WERI-Rb-1 (cell line): ENCODE results near the gene RREB1.
"Not testable (repeated sequence)": the region's sequence is repeated elsewhere in the genome, so short reads cannot be mapped to it uniquely, and the experiment has no call there.

Experiments used
- DNase-seq: peaks from one replicate; pipeline ENCODE4 v3.0.0-alpha.2; 2020
- H3K27ac ChIP-seq: fragments of 250-450 bp; sonication (Bioruptor Pico); 2 replicates; pipeline ENCODE4 v1.5.1; 2020; ENCODE audit warnings: mild to moderate bottlenecking, moderate library complexity
- H3K27me3 ChIP-seq: fragments of 250-450 bp; sonication (Bioruptor Pico); 2 replicates; pipeline ENCODE4 v1.5.1; 2021; ENCODE audit warnings: mild to moderate bottlenecking, low read depth, moderate library complexity; ENCODE audit not compliant: insufficient read depth, severe bottlenecking
- H3K36me3 ChIP-seq: fragments of 250-450 bp; sonication (Bioruptor Pico); 2 replicates; pipeline ENCODE4 v1.5.1; 2020; ENCODE audit warnings: mild to moderate bottlenecking, moderate library complexity
- H3K4me3 ChIP-seq: 2 replicates; pipeline ENCODE4 v1.5.1; 2011; ENCODE audit warnings: low read depth, mild to moderate bottlenecking, control low read depth, low read length
- H3K9me3 ChIP-seq: fragments of 250-450 bp; sonication (Bioruptor Pico); 2 replicates; pipeline ENCODE4 v1.5.1; 2021; ENCODE audit warnings: mild to moderate bottlenecking, moderate library complexity; ENCODE audit not compliant: severe bottlenecking
- CTCF ChIP-seq: IDR thresholded peaks from 2 replicates; pipeline ENCODE4 v1.5.1; 2011; ENCODE audit warnings: low read depth, mild to moderate bottlenecking, control low read depth, inconsistent platforms, low read length

RREB1 gene

GRCh38 chr6:7258231-7258763, 150.5 kb downstream of the RREB1 start:
- H3K36me3 ChIP-seq, result no peaks in the 10 kb centered on the region

GRCh38 chr6:7260291-7261031, 152.7 kb downstream of the RREB1 start:
- Histone ChIP-seq H3K4me3 (peak overlapping the region; percentile 52), H3K27me3 (no peaks in the 10 kb centered on the region), H3K27ac (peak overlapping the region; percentile 87), H3K9me3 (peaks cover 15% of the 10 kb centered on the region), H3K36me3 (no peaks in the 10 kb centered on the region)
- TF ChIP-seq CTCF, result no peak
- DNase-seq, result peak; percentile 40

More at GRCh38 chr6:7258231-7258763, 150.5 kb downstream of the RREB1 start:
- DNase-seq, result peak; percentile 8
- Histone ChIP-seq H3K27me3 (no peaks in the 10 kb centered on the region), H3K4me3 (no peak overlapping the region), H3K9me3 (peaks cover 15% of the 10 kb centered on the region), H3K27ac (no peak overlapping the region)
- no peak for TF ChIP-seq CTCF

DNA sequence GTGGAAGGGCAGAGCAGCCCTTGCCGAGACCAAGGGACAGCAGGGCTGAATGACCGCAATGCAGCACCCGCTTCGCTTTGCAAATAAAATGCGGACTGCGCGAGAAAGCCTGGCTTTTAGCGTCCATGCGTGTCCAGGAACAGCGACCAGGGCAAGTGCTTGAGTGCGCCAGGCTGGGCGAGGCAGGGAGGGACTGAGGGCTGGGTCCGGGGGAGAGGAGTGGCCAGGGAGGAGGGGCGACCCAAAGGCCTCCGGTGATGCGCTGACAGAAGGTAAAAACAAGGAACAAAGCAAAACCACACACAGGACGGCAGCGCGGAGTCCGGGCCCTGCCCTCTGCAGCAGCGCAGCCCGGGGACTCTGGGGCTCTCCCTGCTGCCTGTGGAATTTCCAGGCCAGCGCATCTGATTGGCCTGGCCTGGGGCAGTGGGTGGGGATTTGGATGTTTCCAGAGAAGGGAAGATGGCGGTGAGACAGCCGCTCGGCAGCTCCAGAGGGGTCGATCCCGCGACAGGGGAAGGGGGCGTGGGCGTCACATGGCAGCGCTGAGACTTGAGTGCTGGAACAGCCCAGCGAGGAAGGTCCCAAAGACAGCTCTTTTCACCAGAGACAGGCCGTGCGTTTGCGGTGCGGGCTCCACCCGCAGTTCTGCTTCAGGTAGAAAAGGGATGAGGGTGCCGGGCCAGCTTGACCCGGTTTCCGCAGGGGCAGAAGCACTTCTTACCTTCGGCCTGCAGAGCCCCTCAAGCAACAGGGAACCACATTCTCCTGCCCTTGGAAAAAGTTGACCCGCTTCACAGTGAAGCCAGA, 153.5 kb downstream of the RREB1 start:
- Histone ChIP-seq H3K36me3 (no peaks in the 10 kb centered on the region), H3K27ac (peak overlapping the region; percentile 87), H3K9me3 (peaks cover 12% of the 10 kb centered on the region), H3K27me3 (no peaks in the 10 kb centered on the region), H3K4me3 (peak overlapping the region; percentile 52)
- 0 out of 2 replicates have a peak, but pooled peaks have one; percentile 11 for TF ChIP-seq CTCF
- DNase-seq, result peak; percentile 96

- TF ChIP-seq CTCF, result no peak
- peak; percentile 100 for DNase-seq
- peak overlapping the region; percentile 52 for H3K4me3 ChIP-seq
- peaks cover 5% of the 10 kb centered on the region for H3K9me3 ChIP-seq
- no peaks in the 10 kb centered on the region for H3K27me3 ChIP-seq
- H3K36me3 ChIP-seq, result no peaks in the 10 kb centered on the region
- peak overlapping the region; percentile 87 for H3K27ac ChIP-seq
These were observed 154.2 kb downstream of the RREB1 start for GRCh38 chr6:7261852-7262461.

- Histone ChIP-seq H3K9me3 (peaks cover 5% of the 10 kb centered on the region), H3K27me3 (no peaks in the 10 kb centered on the region), H3K36me3 (no peaks in the 10 kb centered on the region), H3K27ac (peak overlapping the region; percentile 87), H3K4me3 (no peak overlapping the region)
- peak; percentile 26 for DNase-seq
- TF ChIP-seq CTCF, result no peak
These were observed 155.2 kb downstream of the RREB1 start for GRCh38 chr6:7262746-7263518.

GRCh38 chr6:7263519-7263805, 155.7 kb downstream of the RREB1 start:
- not testable (repeated sequence) for H3K4me3 ChIP-seq, H3K27ac ChIP-seq, H3K36me3 ChIP-seq, H3K9me3 ChIP-seq, H3K27me3 ChIP-seq
- DNase-seq, result peak; percentile 9
